Calu3 (cell line): ENCODE data around the gene NLRC5. TPM values are rescaled to one million over a fixed set of nuclear protein-coding genes. Genes with fewer than 3 reads are reported as not detected.

Experiments used
- BruUV-seq: library from RNA; stranded (reverse); fragments of 400-500 nt; replicated peaks from 2 replicates; lab custom pipeline; 2021; lab: Mats Ljungman, UMichigan
- CTCF ChIA-PET: fragments of 300-600 bp; sonication (Branson Sonifier 250); formaldehyde crosslinking; loops from one replicate; lab custom pipeline; 2022; ENCODE audit warnings: antibody characterized with exemption; lab: Charles Lee
- DNase-seq: peaks from one replicate; pipeline ENCODE4 v3.0.0; 2022
- H3K27ac Mint-ChIP-seq: one replicate; pipeline ENCODE4 v1.8.0; 2022; ENCODE audit warnings: mixed read lengths; ENCODE audit not compliant: unreplicated experiment
- H3K27me3 Mint-ChIP-seq: one replicate; pipeline ENCODE4 v1.8.0; 2022; ENCODE audit warnings: mixed read lengths; ENCODE audit not compliant: unreplicated experiment
- H3K36me3 Mint-ChIP-seq: one replicate; pipeline ENCODE4 v1.8.0; 2022; ENCODE audit warnings: mild to moderate bottlenecking, moderate library complexity, mixed read lengths; ENCODE audit not compliant: insufficient read depth, unreplicated experiment
- H3K4me1 Mint-ChIP-seq: one replicate; pipeline ENCODE4 v1.8.0; 2022; ENCODE audit warnings: mild to moderate bottlenecking, low read depth, mixed read lengths; ENCODE audit not compliant: unreplicated experiment
- H3K4me3 Mint-ChIP-seq: one replicate; pipeline ENCODE4 v1.8.0; 2022; ENCODE audit warnings: mild to moderate bottlenecking, low read depth, moderate library complexity, mixed read lengths; ENCODE audit not compliant: unreplicated experiment
- H3K9me3 Mint-ChIP-seq: one replicate; pipeline ENCODE4 v1.8.0; 2022; ENCODE audit warnings: low read depth, mixed read lengths; ENCODE audit not compliant: unreplicated experiment
- CTCF ChIP-seq: fragments of 200-600 bp; IDR thresholded peaks from one replicate; pipeline ENCODE4 v1.8.0; 2022; ENCODE audit warnings: antibody characterized with exemption; ENCODE audit not compliant: unreplicated experiment
- intact Hi-C: fragments of 100-400 bp; cut with micrococcal nuclease; formaldehyde crosslinking; loops from one replicate; pipeline ENCODE4 v1.10.0; 2022; ENCODE audit not compliant: unreplicated experiment
- total RNA-seq: library from RNA; stranded (reverse); gene quantifications from 2 replicates; pipeline ENCODE4 v1.2.3, GENCODE V29; 2022

NLRC5 gene
- total RNA-seq, 1 experiment from 2014 or later, result 18.0 TPM

DNA sequence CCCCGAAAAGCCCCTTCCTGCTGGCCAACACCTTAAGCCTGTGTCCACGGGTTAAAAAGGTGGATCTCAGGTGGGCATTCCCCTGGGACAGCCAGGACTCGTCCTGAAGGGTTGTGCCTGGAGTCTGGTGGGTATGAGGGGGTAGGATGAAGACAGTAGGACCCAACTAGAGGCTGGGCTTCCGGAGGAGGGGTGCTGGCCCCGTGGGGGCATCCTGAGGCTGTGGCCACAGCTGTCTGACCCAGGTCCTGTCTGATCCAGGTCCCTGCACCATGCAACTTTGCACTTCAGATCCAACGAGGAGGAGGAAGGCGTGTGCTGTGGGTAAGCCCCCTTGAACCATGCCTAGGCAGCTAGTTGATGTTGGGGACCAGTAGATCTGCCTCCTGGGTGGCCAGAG, 65.4 kb downstream of the NLRC5 start:
- Mint-ChIP-seq H3K4me3 (no peak overlapping the region), H3K9me3 (no peaks in the 10 kb centered on the region), H3K4me1 (no peaks in the 10 kb centered on the region), H3K27me3 (peaks cover 38% of the 10 kb centered on the region), H3K36me3 (no peaks in the 10 kb centered on the region), H3K27ac (no peak overlapping the region)
- no peak for DNase-seq
- intact Hi-C loops, result no loop called here
- no TSS peak for BruUV-seq
- CTCF ChIA-PET, result no interaction called here
- no peak for TF ChIP-seq CTCF

DNA sequence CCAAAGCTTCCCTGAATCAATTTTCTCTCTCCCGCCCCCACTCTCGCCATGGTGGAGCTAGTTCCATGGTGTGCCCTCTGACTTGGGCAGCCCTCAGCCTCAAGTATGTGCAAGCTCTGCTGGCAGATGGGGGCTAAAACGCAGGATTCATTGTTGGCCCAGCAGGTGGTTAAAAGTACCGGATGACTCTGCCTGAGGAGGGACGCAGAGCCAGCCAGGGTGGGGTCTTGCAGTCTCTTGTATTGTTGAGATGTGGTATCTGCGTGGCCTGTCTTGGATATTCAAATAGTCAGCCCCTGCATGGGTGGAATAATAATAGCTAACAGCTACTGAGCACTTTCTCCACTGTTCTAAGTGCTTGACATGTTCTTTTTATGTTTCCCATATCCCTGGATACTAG, 66.3 kb downstream of the NLRC5 start:
- Mint-ChIP-seq H3K4me1 (peaks cover 5% of the 10 kb centered on the region), H3K36me3 (no peaks in the 10 kb centered on the region), H3K9me3 (no peaks in the 10 kb centered on the region), H3K27me3 (peaks cover 38% of the 10 kb centered on the region), H3K4me3 (no peak overlapping the region), H3K27ac (no peak overlapping the region)
- no peak for TF ChIP-seq CTCF
- DNase-seq, result no peak
- BruUV-seq, result no TSS peak
- CTCF ChIA-PET, result no interaction called here
- intact Hi-C loops, result no loop called here

- Mint-ChIP-seq H3K4me1 (peaks cover 13% of the 10 kb centered on the region), H3K9me3 (no peaks in the 10 kb centered on the region), H3K27ac (no peak overlapping the region), H3K4me3 (no peak overlapping the region), H3K36me3 (no peaks in the 10 kb centered on the region), H3K27me3 (peaks cover 20% of the 10 kb centered on the region)
- TF ChIP-seq CTCF, result no peak
- BruUV-seq, result no TSS peak
- CTCF ChIA-PET, result interaction anchor here (0.5 kb wide), 1 partner anchor 194 kb away, joined by 3 read pairs; no protein-coding TSS in a partner anchor
- intact Hi-C loops, result no loop called here
- no peak for DNase-seq
These were observed 69.0 kb downstream of the NLRC5 start for GRCh38 chr16:57058291-57058861.

DNA sequence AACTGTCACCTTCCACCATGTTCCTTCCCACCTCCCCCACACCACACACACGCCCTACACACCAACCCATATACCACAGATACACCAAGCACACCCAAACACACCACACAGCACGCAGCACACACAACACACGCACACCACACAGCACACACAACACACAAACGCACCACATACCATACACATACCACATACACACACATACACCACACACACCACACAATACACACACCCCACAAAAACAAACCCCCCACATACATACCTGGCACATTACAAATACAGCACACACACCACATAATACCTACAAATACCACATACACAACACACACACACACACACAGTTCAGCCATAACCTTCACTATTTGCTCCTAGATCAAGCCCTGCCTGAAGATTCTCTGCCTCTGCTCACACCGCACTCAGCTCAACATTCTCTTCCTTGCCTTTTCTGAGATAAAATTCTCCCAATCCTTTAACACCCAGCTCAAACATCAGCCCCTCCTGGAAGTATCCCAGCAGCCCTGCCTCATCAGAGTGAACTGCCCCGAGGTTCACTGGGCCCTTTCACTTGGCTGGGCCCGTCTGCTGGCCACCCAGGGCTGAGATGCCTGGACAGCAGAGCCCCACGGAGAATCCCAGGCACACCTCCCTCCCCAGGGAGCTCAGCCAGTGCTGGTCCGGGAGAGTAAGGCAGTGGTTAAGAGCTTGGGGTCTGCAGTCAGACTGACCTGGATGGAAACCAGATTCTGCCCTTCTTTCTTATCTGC, 71.1 kb downstream of the NLRC5 start:
- intact Hi-C loops, result no loop called here
- no peaks in the 10 kb centered on the region for H3K36me3 Mint-ChIP-seq
- BruUV-seq, result no TSS peak
- H3K9me3 Mint-ChIP-seq, result no peaks in the 10 kb centered on the region
- peaks cover 13% of the 10 kb centered on the region for H3K4me1 Mint-ChIP-seq
- CTCF ChIA-PET, result interaction anchor here (0.6 kb wide), 2 partner anchors 9 to 130 kb away, joined by 3 to 5 read pairs; no protein-coding TSS in a partner anchor
- TF ChIP-seq CTCF, result no peak
- no peaks in the 10 kb centered on the region for H3K27me3 Mint-ChIP-seq
- DNase-seq, result no peak
- no peak overlapping the region for H3K4me3 Mint-ChIP-seq
- no peak overlapping the region for H3K27ac Mint-ChIP-seq
